Body of pancreas (tissue), 4 donors: ENCODE results near the gene PIP5K1B.

Experiments
- CTCF ChIP-seq, 7 experiments: fragments of 450-650 bp in 4 of 7; fragments of 200-600 bp in 3 of 7; sonication (generic) in 3 of 7; IDR thresholded peaks; one replicate each; pipeline ENCODE4 v1.5.1; 2016 to 2019; ENCODE audit warnings: antibody characterized with exemption in 7 of 7
- POLR2A ChIP-seq, 3 donors: fragments of 450-650 bp; IDR thresholded peaks; one replicate each; pipeline ENCODE4 v1.6.1; 2016; ENCODE audit warnings: antibody characterized with exemption in 3 of 3, mild to moderate bottlenecking in 2 of 3

GRCh38 chr9:68949271-68950000 lies 244.4 kb downstream of the PIP5K1B start:
- peak in 5 of 7 experiments; percentile 15 to 54 (median 46) for TF ChIP-seq CTCF (IDR thresholded peaks at IDR 0.05)
- TF ChIP-seq POLR2A (IDR thresholded peaks at IDR 0.05), result no peak
